Ascending aorta (tissue), 2 donors: Measurements from ENCODE around the gene TEAD1. TPM values are rescaled to one million over a fixed set of nuclear protein-coding genes. Genes with fewer than 3 reads are reported as not detected.

Experiments used
- DNase-seq, 2 donors: peaks; one replicate each; pipeline ENCODE4 v3.0.0-alpha.2; 2019; ENCODE audit warnings: low spot score in 2 of 2
- H3K27ac ChIP-seq, 2 donors: fragments of 200-600 bp; sonication (generic); one replicate each; pipeline ENCODE4 v1.5.1; 2016 to 2017; ENCODE audit warnings: mild to moderate bottlenecking in 1 of 2
- H3K27me3 ChIP-seq: fragments of 200-600 bp; sonication (generic); one replicate; pipeline ENCODE4 v1.5.1; 2017
- H3K36me3 ChIP-seq, 2 donors: fragments of 200-600 bp; sonication (generic); one replicate each; pipeline ENCODE4 v1.5.1; 2016
- H3K4me1 ChIP-seq, 2 donors: fragments of 200-600 bp; sonication (generic); one replicate each; pipeline ENCODE4 v1.5.1; 2016 to 2017; ENCODE audit warnings: mild to moderate bottlenecking in 1 of 2
- H3K4me3 ChIP-seq, 2 donors: fragments of 200-600 bp; sonication (generic); one replicate each; pipeline ENCODE4 v1.5.1; 2016 to 2017; ENCODE audit warnings: mild to moderate bottlenecking in 1 of 2
- H3K9me3 ChIP-seq, 2 donors: fragments of 200-600 bp; sonication (generic); one replicate each; pipeline ENCODE4 v1.5.1; 2016
- intact Hi-C: fragments of 100-400 bp; cut with DNase I; formaldehyde crosslinking; loops from one replicate; pipeline ENCODE4 v1.15.1; 2023
- total RNA-seq: library from RNA; depleted of rRNA; stranded (reverse); fragments of >200 nt; gene quantifications from one replicate; pipeline ENCODE4 v1.1.0, GENCODE V29; 2016
- TF ChIP-seq, protein P1 (sequence below), 3 experiments: fragments of 200-600 bp in 2 of 3; fragments of 450-650 bp in 1 of 3; sonication (generic) in 2 of 3; IDR thresholded peaks; one replicate each; pipeline ENCODE4 v1.5.1; 2016 to 2019; ENCODE audit warnings: antibody characterized with exemption in 3 of 3, mild to moderate bottlenecking in 1 of 3, moderate library complexity in 1 of 3

TEAD1 gene
- total RNA-seq, 1 donor from 2014 or later: 112 TPM

DNA sequence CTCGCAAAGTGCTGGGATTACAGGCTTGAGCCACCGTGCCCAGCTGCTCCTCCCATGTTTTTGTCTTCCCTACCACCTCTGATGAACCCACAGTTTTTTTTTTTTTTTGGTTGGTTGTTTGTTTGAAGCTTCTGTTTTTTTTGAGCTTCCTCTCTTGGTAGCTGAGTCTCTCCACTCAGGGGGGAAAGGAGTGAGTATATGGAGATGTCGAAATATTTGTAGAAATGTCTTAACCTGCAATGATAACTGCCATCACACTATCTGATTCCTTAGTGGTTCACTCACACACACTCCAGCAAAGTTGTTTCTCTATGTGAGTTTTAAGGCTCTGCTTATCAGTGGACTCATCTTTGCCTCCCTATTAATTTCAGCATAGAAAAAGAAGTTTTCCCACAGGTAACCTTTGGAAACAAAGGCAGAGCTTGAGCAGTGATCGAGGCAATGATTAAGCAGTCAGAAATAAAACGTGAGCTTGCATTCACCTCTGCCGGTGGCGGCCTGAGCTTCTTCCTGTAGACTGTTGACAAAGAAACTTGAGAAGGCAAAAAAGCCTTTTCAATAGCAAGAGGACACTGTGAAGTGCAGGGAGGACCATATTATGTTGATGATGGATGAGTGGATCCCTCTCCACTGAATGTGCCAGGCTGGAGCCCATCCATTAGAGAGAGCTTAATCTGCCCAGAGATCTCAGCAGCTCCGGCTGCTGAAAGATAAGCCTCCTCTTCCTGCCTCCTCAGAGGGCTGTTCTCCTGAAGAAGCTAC is 305.9 kb downstream of the TEAD1 start:
- Histone ChIP-seq H3K4me3 (no peak overlapping the region), H3K27ac (no peak overlapping the region), H3K9me3 (no peaks in the 10 kb centered on the region), H3K4me1 (no peaks in the 10 kb centered on the region), H3K27me3 (no peaks in the 10 kb centered on the region), H3K36me3 (no peaks in the 10 kb centered on the region)
- intact Hi-C loops: no loop called here
- TF ChIP-seq, protein P1, sequence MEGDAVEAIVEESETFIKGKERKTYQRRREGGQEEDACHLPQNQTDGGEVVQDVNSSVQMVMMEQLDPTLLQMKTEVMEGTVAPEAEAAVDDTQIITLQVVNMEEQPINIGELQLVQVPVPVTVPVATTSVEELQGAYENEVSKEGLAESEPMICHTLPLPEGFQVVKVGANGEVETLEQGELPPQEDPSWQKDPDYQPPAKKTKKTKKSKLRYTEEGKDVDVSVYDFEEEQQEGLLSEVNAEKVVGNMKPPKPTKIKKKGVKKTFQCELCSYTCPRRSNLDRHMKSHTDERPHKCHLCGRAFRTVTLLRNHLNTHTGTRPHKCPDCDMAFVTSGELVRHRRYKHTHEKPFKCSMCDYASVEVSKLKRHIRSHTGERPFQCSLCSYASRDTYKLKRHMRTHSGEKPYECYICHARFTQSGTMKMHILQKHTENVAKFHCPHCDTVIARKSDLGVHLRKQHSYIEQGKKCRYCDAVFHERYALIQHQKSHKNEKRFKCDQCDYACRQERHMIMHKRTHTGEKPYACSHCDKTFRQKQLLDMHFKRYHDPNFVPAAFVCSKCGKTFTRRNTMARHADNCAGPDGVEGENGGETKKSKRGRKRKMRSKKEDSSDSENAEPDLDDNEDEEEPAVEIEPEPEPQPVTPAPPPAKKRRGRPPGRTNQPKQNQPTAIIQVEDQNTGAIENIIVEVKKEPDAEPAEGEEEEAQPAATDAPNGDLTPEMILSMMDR (IDR thresholded peaks at IDR 0.05): no peak
- DNase-seq: no peak

DNA sequence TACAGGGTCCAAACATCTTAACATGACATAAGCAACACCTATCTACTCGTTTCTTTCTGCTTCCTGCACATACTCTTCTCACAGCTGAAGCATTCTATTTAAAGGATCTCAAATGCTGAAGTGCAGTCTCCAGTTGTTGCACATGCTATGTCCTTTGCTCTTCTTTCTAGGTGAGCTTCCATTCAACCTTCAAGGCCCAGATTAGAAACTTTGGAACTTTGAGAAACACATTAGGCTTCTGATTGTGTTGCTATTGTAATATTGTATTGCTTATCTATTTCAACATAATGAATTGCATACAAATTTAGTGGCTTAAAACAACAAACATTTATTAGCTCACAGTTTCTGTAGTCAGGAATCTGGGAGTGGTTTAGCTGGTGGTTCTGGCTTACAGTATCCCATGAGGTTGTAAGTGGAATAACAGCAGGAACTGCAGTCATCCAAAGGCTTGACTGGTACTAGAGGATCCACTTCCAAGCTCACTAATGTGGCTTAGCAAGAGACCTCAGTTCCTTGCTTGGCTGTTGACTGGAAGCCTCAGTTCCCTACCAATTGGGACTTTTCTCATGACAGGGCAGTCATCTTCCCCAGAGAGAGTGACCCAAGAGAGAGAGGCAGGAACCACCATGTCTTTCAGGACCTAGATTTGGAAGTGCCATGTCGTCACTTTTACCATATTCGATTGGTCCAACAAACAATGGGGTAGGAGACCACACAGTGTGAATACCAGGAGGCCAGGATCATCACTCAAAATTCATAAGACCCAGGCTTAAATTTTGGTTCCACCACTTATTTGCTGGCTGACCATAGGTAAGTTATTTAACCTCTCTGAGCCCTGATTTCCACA is 307.7 kb downstream of the TEAD1 start:
- no peaks in the 10 kb centered on the region for H3K27me3 ChIP-seq
- TF ChIP-seq, protein P1 (IDR thresholded peaks at IDR 0.05): no peak
- no peak for DNase-seq
- H3K4me3 ChIP-seq: no peak overlapping the region
- no peaks in the 10 kb centered on the region for H3K36me3 ChIP-seq
- no peak overlapping the region for H3K27ac ChIP-seq
- no peaks in the 10 kb centered on the region for H3K9me3 ChIP-seq
- intact Hi-C loops: no loop called here
- H3K4me1 ChIP-seq: no peaks in the 10 kb centered on the region

DNA sequence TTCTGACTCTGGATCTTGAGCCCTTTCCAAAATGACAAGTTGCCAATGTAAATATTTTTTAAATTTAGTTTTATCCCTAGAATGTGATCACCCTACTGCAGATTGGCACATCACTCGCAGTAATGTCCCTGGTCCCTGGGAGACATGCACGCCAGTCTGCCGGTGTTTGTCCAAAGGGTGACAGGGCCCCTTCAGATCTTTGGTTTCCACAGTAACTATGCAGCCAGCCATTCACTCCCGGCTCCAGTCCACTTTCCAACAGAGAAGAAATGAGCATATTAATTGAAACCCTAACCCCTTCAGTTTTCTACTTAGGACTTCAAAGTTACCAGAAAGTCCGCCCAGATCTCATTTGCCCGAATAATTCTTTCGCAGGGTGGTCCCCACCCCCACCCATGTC is 309.1 kb downstream of the TEAD1 start:
- TF ChIP-seq, protein P1 (IDR thresholded peaks at IDR 0.05): no peak
- no peaks in the 10 kb centered on the region for H3K9me3 ChIP-seq
- H3K4me3 ChIP-seq: no peak overlapping the region
- no peaks in the 10 kb centered on the region for H3K27me3 ChIP-seq
- no peak overlapping the region for H3K27ac ChIP-seq
- intact Hi-C loops: no loop called here
- H3K36me3 ChIP-seq: no peaks in the 10 kb centered on the region
- H3K4me1 ChIP-seq: no peaks in the 10 kb centered on the region
- no peak for DNase-seq

DNA sequence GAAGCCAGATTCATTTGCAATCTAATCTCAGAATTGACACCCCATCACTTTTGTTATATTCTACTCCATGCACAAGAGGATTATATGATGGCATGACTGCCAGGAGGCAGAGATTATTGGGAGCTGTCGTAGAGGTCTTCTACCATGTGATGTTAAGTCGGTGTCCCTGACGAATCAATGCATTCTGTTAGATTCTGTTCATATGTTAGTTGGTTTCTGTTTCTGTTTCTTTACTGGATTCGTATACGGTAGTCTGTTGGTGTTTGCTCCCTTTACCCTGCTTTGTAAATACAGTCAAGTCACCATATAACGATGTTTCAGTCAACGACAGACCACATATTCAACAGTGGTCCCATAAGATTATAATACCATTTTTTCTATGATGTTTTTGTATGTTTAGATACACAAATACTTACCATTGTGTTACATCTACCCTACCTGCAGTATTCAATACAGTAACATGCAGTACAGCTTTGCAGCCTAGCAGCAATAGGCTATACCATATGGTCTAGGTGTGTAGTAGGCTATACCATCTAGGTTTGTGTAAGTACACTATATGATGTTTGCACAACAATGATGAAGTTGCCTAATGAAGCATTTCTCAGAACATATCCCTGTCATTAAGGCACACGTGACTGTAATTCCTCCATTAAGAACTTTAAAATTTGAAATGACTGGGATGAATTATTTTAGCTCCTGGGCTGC is 312.1 kb downstream of the TEAD1 start:
- TF ChIP-seq, protein P1 (IDR thresholded peaks at IDR 0.05): no peak
- no peaks in the 10 kb centered on the region for H3K36me3 ChIP-seq
- H3K4me1 ChIP-seq: no peaks in the 10 kb centered on the region
- no peaks in the 10 kb centered on the region for H3K27me3 ChIP-seq
- no peaks in the 10 kb centered on the region for H3K9me3 ChIP-seq
- H3K27ac ChIP-seq: no peak overlapping the region
- intact Hi-C loops: no loop called here
- no peak for DNase-seq
- no peak overlapping the region for H3K4me3 ChIP-seq

- intact Hi-C loops: no loop called here
- no peak for DNase-seq
- H3K36me3 ChIP-seq: no peaks in the 10 kb centered on the region
- H3K27me3 ChIP-seq: no peaks in the 10 kb centered on the region
- no peak overlapping the region for H3K27ac ChIP-seq
- TF ChIP-seq, protein P1 (IDR thresholded peaks at IDR 0.05): no peak
- H3K4me3 ChIP-seq: no peak overlapping the region
- no peaks in the 10 kb centered on the region for H3K4me1 ChIP-seq
- no peaks in the 10 kb centered on the region for H3K9me3 ChIP-seq
Measured at GRCh38 chr11:12989428-12990161, 315.4 kb downstream of the TEAD1 start.
